Lower leg skin (tissue), 4 donors: ENCODE data around the gene SLC5A11. TPM values are rescaled to one million over a fixed set of nuclear protein-coding genes. Genes with fewer than 3 reads are reported as not detected.
"Not testable (repeated sequence)": the region's sequence is repeated elsewhere in the genome, so short reads cannot be mapped to it uniquely, and the experiment has no call there.

Source experiments
- DNase-seq, 2 donors: peaks; one replicate each; pipeline ENCODE4 v3.0.0-alpha.2; 2019; ENCODE audit warnings: low spot score in 2 of 2
- H3K4me3 ChIP-seq: fragments of 200-600 bp; sonication (generic); 2 replicates; pipeline ENCODE4 v1.5.1; 2017; ENCODE audit warnings: mild to moderate bottlenecking, low read depth; ENCODE audit not compliant: poor library complexity, severe bottlenecking
- CTCF ChIP-seq, 3 donors: fragments of 450-650 bp; IDR thresholded peaks; one replicate each; pipeline ENCODE4 v1.5.1; 2016; ENCODE audit warnings: antibody characterized with exemption in 3 of 3, mild to moderate bottlenecking in 3 of 3, moderate library complexity in 2 of 3
- POLR2A ChIP-seq, 2 donors: fragments of 450-650 bp; IDR thresholded peaks; one replicate each; pipeline ENCODE4 v1.6.1; 2016 to 2017; ENCODE audit warnings: antibody characterized with exemption in 2 of 2, mild to moderate bottlenecking in 1 of 2, moderate library complexity in 1 of 2
- WGBS, 2 donors: methylation state at CpG; one replicate each; pipeline ENCODE4 v1.1.5; 2018; 5-methylcytosine and 5-hydroxymethylcytosine counted together
- intact Hi-C: fragments of 100-400 bp; cut with DNase I; formaldehyde crosslinking; loops from one replicate; pipeline ENCODE4 v1.15.0; 2023; ENCODE audit warnings: low total_unique reads
- total RNA-seq, 4 donors: library from RNA; depleted of rRNA; stranded (reverse); fragments of >200 nt; gene quantifications; one replicate each; pipeline ENCODE4 v1.1.0, GENCODE V29; 2016

Gene SLC5A11
- total RNA-seq, 4 donors from 2014 or later, result not detected

- TF ChIP-seq POLR2A (IDR thresholded peaks at IDR 0.05) (no peak), CTCF (IDR thresholded peaks at IDR 0.05) (no peak)
- 81 to 88% methylated on average over 9 of the region's 9 CpGs for WGBS, 2 donors
- H3K4me3 ChIP-seq, result no peak overlapping the region
- intact Hi-C loops, result no loop called here
- DNase-seq, result peak in 1 of 2 donors; percentile 23
Measured at GRCh38 chr16:24837969-24838368, 7.8 kb upstream of the SLC5A11 start.

GRCh38 chr16:24838554-24839266, 7.1 kb upstream of the SLC5A11 start:
- no peak for TF ChIP-seq CTCF (IDR thresholded peaks at IDR 0.05)
- TF ChIP-seq POLR2A (IDR thresholded peaks at IDR 0.05), result no peak
- intact Hi-C loops, result no loop called here
- WGBS, 2 donors, result 23 to 33% methylated on average over 5 of the region's 5 CpGs
- no peak overlapping the region for H3K4me3 ChIP-seq
- DNase-seq, result peak in 1 of 2 donors; percentile 75

GRCh38 chr16:24839347-24839972, 6.3 kb upstream of the SLC5A11 start:
- DNase-seq, result peak in 1 of 2 donors; percentile 31
- WGBS, 2 donors, result 95 to 97% methylated on average over 7 of the region's 7 CpGs
- intact Hi-C loops, result no loop called here
- H3K4me3 ChIP-seq, result no peak overlapping the region
- no peak for TF ChIP-seq CTCF (IDR thresholded peaks at IDR 0.05)
- TF ChIP-seq POLR2A (IDR thresholded peaks at IDR 0.05), result no peak

- intact Hi-C loops, result no loop called here
- DNase-seq, result no peak
- no peak overlapping the region for H3K4me3 ChIP-seq
- TF ChIP-seq CTCF (IDR thresholded peaks at IDR 0.05), result no peak
- TF ChIP-seq POLR2A (IDR thresholded peaks at IDR 0.05), result no peak
Measured at GRCh38 chr16:24841291-24841690, 4.5 kb upstream of the SLC5A11 start.

- H3K4me3 ChIP-seq, result no peak overlapping the region
- 76 to 89% methylated on average over 17 of the region's 17 CpGs for WGBS, 2 donors
- intact Hi-C loops, result no loop called here
- TF ChIP-seq CTCF (IDR thresholded peaks at IDR 0.05) (no peak), POLR2A (IDR thresholded peaks at IDR 0.05) (no peak)
- peak in 1 of 2 donors; percentile 71 for DNase-seq
Measured at GRCh38 chr16:24844101-24845030, 1.4 kb upstream of the SLC5A11 start.

GRCh38 chr16:24845031-24845365, 765 bp upstream of the SLC5A11 start:
- 98% methylated on average over 2 of the region's 2 CpGs for WGBS, 2 donors
- intact Hi-C loops, H3K4me3 ChIP-seq: not testable (repeated sequence)
- peak in 1 of 2 donors; percentile 18 for DNase-seq
